Stimulated activated CD4-positive, alpha-beta T cell treated with anti-CD3 and anti-CD28 coated beads, Interleukin-4, amount 100 ng/mL, for 24 hours (primary cell): ENCODE measurements around the gene ZNF775.

Experiments used
- DNase-seq: peaks from one replicate; pipeline ENCODE4 v3.0.0-alpha.2; 2020

ZNF775 gene

GRCh38 chr7:150444674-150445365 lies 65.7 kb downstream of the ZNF775 start:
- no peak for DNase-seq

GRCh38 chr7:150446288-150446938 lies 67.3 kb downstream of the ZNF775 start:
- DNase-seq = peak; percentile 32
